Activated T-cell treated with anti-CD3 and anti-CD28 coated beads, Interleukin-2, amount 50 U/mL, for 1 hour (primary cell): Measurements from ENCODE around the gene PLCD3.
A peak's percentile ranks its signal among the peaks of the same experiment; 100 is the strongest.

Experiments
- DNase-seq: peaks from one replicate; pipeline ENCODE4 v3.0.0-alpha.2; 2020

Gene PLCD3, protein sequence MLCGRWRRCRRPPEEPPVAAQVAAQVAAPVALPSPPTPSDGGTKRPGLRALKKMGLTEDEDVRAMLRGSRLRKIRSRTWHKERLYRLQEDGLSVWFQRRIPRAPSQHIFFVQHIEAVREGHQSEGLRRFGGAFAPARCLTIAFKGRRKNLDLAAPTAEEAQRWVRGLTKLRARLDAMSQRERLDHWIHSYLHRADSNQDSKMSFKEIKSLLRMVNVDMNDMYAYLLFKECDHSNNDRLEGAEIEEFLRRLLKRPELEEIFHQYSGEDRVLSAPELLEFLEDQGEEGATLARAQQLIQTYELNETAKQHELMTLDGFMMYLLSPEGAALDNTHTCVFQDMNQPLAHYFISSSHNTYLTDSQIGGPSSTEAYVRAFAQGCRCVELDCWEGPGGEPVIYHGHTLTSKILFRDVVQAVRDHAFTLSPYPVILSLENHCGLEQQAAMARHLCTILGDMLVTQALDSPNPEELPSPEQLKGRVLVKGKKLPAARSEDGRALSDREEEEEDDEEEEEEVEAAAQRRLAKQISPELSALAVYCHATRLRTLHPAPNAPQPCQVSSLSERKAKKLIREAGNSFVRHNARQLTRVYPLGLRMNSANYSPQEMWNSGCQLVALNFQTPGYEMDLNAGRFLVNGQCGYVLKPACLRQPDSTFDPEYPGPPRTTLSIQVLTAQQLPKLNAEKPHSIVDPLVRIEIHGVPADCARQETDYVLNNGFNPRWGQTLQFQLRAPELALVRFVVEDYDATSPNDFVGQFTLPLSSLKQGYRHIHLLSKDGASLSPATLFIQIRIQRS

DNA sequence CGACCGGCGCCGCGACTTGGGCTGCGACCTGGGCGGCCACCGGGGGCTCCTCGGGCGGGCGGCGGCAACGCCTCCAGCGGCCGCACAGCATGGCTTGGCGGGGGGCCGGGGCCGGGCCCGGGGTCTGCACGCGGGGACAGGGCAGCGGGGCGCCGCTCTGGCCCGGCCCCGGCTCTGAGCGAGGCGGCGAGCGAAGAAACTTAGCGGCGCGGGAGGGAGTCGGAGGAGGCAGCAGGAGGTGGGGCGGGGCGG, at the start of gene PLCD3:
Gene PLCD3, minus strand, starts transcription at position 196 of the 252 bp plus-strand sequence. Its CDS starts 105 bp downstream, at position 91.
- no peak for DNase-seq

DNA sequence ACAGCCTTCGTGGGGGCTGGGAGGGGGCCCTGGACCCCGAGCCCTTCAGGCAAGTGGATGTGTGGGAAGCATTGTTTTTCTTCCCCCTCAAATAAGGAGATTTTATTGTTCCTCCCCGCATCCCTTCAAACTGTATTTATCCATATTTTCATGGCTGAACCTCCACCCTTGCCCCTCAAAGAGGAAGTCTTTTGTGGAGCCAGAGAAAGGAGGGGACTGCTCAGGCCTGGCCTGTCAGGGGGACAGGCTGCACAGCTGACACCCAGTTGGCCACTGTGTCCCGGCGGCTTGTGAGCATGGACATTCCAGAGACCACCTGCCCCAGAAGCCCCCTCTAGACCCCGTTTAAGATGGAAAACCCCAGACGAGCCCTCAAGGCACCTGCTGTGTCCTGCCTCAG, 45.2 kb upstream of the PLCD3 start:
- no peak for DNase-seq

DNA sequence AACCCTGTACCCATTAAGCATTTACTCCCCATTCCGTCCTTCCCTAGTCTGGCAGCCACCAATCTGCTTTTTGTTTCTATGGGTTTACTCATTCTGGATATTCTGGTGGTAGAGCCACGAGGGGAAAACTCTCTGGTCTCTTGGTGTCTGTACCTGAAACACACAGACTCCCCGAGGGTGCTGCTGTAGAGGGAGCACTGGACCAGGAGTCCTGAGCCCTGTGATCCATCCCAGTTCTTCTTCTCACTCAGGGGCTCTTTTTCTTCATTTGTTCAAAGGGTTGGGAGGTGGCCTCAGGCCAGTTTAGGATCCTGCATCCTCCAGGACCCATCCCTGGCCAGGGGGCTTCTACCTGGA, 43.4 kb upstream of the PLCD3 start:
- DNase-seq = no peak

DNA sequence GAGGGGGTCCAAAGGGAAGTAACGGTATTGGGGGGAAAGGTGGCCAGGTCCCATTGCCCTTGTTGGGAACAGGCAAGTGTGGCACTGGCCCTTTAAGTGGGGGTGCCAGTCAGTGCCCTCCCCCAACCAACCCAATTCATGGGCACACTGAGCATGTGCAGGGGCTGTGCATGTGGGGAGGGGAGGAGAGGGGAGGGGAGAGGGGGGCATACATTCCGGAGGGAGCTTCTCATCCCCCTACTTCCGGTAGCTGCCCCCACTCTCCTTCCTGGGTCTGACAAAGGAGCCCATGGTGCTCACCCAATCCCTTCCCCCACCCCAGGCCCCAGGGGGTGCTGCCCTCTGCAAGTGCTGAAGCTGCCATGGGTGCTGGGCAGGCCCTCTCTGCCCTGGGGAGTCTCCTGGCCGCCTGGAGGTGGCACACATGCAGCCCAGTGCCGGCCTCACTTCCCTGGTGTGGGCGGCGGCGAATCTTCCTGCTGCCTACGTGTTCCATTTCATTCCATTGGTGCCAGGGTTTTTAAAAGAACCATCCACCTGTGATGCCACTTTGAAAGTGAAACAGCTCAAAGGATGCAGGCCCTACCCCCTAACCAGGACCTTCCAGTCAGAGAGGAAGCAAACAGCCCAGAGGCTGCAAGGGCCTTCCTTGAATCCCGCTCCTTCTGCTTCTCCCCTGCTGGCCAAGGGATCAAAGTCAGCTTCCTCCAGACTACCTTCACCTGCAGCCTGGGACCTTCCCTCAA, 40.4 kb upstream of the PLCD3 start:
- peak; percentile 46 for DNase-seq

DNA sequence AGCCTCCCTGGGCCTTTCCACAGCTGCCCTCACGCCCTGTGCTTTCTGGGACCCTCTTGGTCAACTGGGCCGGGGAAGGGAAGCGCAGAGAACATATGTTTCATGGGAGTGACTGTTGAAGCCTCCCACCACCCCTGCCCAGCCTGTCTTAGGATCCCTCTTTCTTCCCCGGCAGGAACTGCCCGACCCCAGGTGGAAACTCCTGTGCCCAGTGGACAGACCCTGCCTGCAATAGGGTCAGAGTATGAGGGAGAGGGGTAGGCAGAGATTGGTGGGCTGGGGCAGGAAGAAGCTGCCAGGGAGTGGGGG, 39.9 kb upstream of the PLCD3 start:
- no peak for DNase-seq

DNA sequence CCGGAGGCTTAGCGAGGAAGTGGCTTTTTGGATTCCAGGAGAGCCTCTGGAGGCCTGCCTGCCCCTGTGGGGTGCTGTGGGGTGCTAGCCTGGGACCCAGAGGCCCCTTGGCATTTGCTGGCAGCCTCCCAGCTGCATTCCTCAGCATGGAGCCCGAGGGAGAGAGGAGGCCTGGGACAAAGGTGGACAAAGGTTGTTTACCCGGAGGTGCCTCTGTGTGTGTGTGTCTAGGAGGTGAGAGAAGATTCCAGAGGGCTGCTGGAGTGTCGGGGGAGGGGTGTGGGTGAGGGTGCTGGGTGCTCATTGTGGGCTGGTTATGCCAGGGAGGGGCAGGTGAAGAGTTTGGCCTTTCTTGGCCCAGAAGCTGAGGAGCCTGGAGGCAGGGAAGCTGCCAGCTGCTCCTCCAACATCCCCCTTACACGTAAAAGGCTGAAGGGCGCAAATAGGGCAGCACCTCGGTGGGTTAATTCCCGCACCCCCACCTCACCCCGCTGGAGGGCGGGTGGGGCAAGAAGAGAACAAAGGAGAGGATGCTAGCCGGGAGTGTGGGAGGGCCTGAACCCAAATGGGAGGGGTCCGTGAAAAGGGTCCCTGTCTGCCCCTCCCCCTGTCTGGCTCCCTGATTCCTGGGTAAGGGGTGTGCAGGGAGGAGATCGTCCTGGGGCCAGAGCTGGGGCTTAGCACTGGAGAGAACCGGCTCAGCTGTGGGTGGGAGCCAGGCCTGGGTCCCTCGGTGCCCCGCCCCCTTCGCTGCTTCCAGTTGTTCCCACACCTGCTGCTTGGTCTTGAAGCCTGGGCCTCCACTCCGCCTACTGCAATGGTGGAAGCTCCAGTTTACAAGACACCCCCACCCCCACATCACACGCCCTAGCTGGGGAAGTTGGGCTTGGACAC, 39.3 kb upstream of the PLCD3 start:
- no peak for DNase-seq

DNA sequence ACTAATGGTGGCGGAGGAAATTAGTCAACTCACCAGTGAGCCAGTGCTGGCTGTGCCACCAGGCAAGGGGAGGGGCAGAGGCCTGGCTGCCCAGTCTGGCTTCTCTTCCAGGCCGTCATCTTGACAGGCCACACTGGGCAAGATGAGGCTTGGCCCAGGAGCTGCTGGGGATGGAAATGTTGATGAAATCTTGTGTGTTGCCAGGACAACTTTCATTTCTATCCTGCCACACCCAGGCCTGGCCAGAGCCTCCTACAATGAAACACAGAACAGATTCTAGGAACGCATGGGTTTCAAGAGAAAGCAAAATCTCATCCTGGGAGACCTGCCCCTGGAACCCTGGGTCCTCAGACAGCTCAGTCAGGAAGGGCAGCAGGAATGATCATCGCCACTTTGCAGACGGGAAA, 38.6 kb upstream of the PLCD3 start:
- no peak for DNase-seq

DNA sequence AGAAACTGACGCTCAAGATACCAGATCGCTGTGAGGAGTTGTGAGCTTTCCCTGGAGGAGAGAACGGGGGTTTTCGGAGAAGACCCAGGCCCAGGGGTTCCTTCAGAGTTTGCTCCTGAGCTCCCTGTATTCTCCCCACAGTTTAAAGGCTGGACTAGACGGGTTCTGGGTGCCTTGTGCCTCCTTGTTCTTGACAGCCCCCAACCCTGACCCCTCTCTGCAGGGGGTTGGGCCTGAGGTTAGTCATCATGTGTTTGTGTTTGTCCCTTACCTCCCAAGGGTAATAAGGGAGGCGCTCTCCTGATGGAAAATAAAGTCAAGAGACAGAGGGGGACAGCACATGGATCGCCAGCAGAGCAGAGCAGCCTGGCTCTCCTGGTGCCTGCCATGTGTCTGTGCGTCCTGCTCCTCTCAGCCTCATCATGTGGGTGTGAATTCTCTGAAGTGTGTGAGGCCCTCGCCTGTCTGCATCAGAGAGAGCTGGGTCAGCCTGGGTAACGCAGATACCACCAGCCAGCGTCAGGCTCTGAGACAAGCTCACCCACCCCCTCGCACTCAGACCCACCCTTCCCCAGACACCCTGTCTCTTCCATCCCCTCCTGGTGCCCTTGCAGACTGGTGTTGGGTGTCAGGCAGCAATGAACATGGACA, 38.1 kb upstream of the PLCD3 start:
- DNase-seq = no peak

DNA sequence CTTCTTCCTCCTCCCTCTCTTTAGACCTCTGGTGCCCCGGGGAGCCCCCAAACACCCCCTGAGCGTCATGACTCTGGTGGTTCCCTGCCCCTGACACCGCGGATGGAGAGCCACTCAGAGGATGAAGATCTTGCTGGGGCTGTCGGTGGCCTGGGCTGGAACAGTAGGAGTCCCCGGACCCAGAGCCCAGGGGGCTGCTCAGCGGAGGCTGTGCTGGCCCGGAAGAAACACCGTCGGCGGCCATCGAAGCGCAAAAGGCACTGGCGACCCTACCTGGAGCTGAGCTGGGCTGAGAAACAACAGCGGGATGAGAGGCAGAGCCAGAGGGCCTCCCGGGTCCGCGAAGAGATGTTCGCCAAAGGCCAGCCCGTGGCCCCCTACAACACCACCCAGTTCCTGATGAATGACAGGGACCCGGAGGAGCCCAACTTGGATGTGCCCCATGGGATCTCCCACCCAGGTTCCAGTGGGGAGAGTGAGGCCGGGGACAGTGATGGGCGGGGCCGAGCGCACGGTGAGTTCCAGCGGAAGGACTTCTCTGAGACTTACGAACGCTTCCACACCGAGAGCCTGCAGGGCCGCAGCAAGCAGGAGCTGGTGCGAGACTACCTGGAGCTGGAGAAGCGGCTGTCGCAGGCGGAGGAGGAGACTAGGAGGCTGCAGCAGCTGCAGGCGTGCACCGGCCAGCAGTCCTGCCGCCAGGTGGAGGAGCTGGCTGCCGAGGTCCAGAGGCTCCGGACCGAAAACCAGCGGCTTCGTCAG, 36.9 kb upstream of the PLCD3 start:
- no peak for DNase-seq

DNA sequence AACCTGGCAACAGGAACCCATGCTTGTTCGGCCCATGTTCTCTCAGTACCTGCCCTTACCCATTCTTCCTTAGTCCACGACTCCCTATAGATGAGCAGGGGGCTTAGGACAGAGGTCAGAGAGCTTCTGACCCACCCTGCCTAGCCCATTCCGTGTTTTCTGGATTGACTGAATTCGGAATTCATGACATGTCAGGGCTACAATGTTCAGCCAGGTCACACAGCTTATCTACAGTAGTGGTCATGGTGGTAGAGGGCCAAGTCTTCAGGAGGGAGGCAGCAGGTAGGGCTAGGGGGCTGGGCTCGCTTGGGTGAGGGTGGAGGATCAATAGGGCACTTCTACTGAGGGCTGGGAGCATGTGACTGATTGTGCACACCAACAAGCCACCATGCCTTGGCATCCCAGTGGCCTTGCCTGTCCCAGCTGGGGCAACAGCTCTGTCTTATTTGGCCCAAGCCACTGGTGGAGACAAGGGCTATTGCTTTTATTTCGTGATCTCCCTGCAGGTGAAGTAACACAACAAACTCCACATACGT, 32.5 kb upstream of the PLCD3 start:
- no peak for DNase-seq

DNA sequence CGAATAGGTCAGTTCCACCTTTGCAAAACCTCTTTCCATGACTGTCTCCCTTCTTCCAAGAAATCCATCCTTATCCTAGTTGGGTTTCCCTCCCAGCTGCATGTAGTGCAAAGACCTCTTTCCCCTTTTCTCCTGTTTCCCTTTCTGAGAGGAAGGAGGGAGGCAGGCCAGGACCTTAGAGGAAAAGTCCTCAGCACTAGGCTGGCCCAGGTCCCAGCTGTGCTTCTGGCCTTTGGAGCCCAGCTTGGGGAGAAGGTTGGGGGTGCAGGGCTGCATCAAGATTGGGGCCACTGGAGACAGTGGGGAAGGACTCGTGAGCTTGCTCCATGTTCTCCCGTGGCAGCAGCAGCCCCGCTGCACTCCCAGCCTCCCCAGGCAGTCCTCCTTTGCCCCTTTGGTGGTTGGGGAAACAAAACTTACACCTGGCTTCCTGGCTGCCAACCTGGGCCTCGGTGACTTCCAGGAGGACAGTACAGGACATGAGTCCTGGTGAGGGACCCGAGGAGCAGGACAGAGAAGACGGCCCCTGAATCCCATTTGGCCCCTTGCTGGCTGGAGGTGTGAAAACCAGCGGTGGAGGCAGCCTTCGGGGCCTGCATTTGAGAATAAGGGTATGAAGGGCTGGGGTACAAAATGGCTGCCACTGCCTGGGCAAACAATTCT, 29.8 kb upstream of the PLCD3 start:
- no peak for DNase-seq

DNA sequence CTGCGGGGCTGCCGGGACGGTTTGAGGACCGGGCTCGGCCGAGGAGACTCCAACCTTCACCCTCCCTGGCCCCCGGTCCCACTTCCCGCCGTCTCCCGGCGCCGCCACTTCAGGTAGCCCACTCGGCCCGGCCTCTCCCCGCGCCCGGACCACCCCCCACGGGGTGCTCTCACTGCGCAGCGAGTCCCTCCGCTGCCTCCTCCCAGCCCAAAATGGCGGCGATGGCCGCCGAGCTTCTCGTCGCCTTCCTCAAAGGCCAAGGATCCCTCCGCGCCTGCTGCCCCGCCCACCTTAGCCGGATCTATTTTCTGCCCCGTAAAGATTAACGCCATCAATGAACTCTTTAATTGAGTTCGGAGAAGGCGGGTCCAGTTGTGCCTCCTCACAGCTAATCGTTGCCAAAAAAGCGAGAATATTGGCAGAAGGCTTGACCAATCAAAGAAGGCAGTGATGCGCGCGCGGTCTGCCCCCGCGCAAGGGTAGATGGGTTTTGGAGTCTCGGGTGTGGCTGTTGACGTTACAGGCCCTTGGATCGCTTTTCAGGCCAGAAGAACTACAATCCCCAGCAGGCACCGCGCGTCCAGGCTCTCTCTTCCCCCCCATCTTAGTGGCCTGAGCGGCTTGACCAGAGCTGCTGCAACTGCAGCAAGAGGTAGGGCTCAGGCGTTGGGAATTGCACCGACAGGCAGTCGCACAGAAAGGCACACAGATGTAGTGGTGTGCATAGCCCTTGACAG, 29.1 kb upstream of the PLCD3 start, which contains the start of gene HEXIM2:
Gene HEXIM2, plus strand, starts transcription at position 588 of the 737 bp plus-strand sequence. CDS start 919 bp downstream, outside the sequence.
- peak; percentile 99 for DNase-seq

DNA sequence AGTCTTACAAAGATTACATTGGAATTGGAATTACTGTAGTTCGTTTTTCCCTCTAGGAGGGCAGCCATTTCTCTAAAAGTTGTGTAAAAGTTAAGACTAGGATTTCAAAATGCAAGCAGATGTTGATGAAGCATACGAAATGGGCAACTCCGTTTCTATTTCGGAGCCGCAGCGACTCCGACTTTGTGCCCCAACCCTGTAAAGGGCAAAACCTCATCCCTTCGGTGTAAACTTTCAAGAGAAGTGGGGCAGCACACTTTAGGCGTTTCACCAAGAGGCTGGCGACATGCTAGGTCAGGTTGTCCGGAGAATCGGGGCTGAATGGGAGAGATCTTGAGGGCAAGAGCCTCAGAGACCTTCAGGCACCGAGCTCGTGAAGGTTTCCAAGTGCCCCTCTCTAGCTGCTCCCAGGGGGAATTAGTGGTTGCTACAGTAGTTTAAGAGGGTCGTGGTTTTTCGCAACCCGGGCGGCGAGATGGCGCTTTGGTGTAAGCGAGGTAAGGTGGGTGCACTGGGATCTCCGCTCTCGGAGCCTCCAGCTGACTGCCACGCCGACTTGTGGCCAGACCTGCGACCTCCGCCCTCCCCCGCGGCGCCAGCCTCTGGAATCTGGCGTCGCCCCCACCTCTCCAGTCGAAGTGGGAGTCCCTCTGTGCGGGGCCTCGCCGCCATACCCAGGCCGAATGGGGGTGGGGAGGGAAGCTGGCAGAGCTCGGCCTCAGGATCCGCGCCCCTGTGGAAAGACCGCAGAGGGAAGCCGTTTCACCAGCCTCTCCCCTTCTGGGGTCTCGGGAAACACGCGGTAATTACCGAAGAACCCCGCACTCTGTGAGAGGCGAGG, 28.4 kb upstream of the PLCD3 start:
- peak; percentile 76 for DNase-seq

DNA sequence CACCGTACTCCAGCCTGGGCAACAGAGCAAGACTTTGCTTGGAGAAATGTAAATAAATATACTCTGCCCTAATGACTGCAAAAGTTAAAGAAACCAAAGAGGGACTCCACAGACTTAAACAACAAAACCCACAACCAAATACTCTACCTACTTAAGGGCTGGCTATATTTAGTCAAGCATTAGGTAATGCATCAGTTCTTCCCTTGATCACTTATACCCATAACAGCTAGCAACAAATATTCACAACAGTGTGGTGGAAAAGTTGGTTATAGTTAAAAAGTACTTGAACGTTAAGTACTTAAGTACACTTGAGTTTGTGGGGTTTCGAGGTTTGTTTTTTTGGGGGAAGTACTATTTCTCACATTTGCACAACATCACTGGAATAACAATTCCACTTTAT, 23.9 kb upstream of the PLCD3 start:
- DNase-seq = no peak

DNA sequence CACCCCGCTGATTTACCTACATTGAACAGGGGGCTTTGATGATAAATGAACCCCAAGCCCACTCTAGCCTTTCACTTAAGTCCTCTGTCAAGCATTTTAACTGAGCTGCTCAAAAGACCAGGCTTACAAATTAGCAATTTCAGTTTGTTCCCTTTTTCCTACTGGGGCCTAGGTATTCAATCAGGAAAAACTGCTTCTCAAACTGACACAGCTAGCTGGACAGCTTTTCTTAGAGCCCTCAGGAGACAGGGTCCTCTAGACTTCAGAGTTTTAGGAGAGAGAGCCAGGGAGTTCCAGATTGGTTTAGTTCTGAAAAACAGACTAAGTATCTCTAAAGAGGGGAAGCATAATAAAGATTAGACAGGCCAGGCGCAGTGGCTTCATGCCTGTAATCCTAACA, 23.2 kb upstream of the PLCD3 start:
- DNase-seq = no peak

DNA sequence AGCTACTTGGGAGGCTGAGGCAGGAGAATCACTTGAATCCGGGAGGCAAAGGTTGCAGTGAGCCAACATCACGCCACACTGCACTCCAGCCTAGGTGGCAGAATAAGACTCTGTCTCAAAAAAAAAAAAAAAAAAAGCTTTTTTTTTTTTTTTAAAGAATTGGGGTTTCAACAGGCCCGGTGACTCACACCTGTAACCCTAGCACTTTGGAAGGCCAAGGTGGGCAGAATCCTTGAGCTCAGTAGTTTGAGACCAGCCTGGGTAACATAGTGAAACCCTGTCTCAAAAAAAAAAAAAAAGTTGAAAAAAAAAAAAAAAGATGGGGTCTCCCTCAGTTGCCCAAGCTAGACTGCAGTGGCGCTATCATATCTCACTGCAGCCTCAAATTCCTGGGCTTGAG, 22.7 kb upstream of the PLCD3 start:
- no peak for DNase-seq

DNA sequence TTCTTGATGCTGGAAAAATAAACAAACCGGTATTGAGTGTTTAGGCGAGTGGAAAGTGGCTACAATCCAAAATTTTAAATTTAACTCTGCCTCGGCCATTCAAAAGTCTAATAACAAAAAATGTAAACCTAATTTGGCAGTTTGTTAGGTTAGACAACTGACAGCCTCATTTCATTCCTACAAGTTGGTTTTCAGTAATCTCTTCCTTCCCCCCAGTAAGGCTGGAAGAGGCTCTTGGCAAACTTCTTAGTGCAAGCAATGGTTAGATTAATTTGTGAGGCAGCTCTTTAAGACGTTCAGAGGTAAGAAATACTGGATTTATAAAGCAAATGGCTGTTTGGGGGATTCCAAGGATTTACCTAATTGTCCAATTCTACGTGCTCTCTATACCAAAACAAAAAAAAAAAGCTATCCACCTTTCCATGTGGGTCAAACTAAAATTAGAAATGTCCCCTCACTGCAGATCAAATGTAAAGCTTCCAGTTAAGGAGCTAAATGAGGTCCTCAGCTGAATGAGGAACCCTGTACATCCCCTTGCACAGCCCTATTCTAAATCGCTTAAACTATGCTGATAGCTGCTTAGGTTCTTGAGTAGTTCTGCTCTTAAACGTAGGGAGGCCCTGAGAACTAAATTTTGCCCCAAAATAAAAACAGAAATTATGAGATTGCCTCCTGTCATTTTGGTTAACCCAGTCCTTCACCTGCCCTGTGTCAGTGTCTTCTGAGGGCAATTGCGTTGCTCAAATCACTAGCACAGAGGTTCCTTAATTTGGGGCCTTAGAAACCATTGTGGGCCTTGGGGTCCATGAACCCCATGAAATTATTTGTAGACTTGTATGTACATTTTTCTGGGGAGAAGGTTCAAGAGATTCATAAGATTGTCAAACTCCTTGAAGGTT, 18.8 kb upstream of the PLCD3 start:
- no peak for DNase-seq
